HG02623 (cell line): ENCODE results near the gene ZDHHC11B.
A peak's percentile ranks its signal among the peaks of the same experiment; 100 is the strongest.
"Not testable (repeated sequence)": the region's sequence is repeated elsewhere in the genome, so short reads cannot be mapped to it uniquely, and the experiment has no call there.

ENCODE experiments used
- ATAC-seq: cut with Tn5 transposase; IDR thresholded peaks from one replicate; pipeline ENCODE4 v1.9.1; 2021; ENCODE audit warnings: moderate library complexity; ENCODE audit not compliant: unreplicated experiment

The ZDHHC11B gene

DNA sequence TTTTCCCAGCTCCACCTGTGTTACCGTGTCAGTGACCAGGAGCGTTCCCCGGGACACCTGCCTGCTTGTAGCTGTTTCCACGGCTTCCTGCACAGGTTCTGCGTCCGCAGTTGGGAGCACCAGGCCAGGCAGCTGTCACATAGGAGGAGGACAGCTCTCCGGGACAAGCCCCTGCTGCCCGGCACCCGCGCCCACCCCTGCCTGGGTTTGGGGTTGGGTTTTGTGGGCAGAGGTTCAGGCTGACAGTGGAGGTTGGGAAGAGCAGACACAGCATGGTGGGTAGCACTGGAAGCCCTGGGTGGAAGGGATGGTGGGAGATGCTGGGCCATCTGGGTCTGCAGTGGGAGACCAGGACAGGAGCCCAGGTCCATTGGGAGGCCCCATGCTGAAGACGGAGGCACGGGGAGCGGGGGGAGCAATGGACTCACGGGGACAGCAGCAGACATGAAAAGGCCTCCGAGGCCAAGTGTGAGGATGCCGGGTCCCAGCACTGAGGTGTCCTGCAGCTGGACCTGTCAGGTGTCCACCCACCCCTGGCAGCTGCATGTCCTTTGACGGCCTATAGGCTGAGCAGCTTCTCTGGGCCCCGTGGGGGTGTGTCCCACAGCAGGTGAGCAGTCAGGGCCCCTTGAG, 2.8 kb upstream of the ZDHHC11B start:
- not testable (repeated sequence) for ATAC-seq

DNA sequence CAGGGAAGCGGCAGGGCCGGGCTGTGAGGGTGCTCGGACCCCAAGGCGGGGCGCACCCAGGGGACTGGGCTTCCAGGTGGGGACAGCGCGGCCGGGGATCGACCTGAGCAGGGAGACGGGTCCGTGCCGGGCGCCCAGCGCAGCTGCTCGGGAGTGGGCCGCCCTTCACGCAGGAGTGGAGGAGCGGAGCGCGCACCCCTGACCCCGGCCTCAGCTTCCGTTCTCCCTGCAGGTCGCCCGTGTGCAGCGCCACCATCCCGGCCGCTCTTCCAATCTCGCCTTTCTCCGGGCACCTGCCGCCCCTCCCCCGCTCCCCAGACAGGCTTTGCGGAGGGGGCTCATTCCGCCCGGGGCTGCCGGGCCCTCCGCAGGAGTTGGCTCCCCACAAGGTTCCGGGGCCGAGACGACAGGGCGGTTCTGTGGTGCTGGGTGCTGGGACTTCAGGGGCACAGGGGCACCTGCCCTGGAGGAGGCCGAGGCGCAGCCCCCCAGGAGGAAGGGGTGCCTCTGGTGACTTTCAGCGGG, 714 bp upstream of the ZDHHC11B start:
- ATAC-seq = peak; percentile 16

DNA sequence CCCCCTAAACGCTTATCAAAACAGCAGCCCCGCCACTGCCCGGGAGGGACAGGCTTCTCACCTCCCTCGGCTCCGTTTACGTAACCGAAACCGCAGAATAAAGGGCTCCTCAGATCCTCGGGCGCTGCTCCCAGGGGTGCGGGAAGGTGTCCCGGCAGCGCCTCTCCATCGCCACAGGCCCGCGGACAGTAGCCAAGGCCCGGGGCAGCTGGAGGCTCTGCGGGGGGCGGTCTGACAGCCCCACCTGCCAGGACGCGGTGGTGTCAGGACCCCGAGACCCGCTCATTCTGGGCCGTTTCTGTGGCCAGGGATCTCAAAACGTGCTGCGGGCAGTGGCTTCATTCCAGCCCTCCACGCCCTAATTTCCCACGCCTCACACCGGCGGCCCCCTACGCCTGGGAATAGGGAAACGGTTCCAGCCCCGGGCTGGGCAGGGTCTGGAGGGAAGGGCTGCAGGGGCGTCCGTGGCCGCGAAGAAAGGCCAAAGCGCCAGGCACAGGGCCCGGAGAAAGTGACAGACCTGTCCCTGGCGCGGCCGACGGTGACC, 575 bp downstream of the ZDHHC11B start:
- ATAC-seq = not testable (repeated sequence)

DNA sequence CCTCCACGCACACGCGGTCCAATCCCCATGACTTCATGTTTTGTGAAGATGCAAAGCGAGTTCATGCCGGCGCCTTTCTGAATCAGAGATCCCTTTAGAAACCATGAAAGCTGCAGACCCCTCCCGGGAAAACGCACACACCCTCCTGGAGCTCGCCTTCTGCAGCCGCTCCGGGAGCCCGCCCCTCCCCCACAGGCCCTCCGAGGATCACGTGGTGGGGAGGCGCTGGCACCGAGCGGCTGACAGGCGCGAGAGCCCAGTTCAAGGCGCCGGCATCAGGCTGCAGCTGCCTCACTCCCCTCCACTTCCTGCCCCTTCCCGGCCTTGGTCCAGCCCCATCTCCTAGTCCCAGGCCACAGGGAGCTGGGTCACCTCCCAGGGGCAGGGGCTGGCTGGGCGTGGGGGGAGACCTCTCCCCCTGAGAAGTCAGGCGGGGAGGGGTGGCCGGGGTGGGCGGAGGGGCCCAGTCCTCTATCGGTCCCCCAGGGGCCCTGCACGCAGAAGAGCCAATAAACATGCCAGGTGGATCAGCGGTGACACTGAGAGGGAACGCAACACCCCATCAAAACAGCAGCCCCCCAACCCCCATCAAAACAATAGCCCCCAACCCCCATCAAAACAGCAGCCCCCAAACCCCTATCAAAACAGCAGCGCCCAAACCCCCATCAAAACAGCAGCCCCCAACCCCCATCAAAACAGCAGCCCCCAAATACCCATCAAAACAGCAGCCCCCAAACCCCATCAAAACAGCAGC, 1.3 kb downstream of the ZDHHC11B start:
- ATAC-seq = not testable (repeated sequence)

DNA sequence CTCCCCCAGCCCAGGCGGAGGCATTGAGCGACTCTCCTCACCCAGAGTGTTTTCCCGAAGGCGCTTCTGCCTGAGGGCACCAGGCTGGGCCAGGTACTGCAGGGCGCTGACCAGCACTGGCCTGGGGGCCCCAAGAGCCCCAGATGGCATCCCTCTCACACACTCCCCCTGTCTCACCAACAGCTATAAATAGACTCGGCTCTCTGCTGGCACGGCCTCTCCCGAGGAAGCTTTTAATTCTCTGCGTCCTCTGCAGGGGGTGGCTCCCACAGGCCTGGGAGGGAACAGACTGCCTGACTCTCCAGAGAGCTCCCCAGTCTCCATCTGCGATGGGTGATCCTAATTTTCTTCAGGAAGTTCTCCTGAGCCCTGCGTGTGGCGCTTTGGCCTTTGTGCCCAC, 2.2 kb downstream of the ZDHHC11B start:
- ATAC-seq = not testable (repeated sequence)

DNA sequence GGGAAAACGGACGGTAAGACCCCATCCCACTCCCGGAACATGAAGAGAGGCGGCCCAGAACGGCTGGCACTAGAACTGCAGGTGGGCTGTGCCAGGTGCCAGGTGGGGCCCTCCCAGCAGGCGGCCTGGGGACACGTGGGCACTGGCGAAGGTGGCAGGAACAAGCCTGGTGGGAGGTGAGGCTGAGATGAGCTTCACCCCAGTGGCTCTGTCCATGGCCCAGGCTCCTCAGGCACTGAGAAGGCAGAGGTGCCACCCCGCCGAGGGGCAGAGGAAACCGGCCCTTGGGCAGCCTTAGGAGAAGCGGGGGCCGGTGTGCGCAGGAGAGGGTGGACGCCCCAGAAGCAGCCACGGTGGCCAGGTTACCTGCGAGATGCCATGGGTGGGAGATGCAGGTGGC, 4.0 kb downstream of the ZDHHC11B start:
- ATAC-seq = not testable (repeated sequence)

DNA sequence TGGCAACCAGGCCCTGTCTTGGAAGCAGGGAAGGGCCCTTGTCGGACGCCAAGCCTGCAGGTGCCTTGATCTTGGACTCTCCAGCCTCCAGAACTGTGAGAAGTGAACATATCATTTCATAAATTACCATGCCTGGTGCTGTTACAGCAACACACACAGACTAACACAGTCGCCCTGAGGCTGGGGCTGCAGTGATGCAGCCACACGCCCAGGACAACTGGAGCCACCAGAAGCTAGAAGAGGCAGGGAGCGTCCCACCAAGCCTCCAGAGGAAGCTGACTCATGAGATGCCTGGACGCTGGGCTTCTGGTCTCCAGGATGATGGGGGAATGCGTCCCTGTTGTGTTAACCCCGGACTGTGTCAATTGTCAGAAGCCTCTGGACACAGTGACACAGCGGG, 5.6 kb downstream of the ZDHHC11B start:
- not testable (repeated sequence) for ATAC-seq

DNA sequence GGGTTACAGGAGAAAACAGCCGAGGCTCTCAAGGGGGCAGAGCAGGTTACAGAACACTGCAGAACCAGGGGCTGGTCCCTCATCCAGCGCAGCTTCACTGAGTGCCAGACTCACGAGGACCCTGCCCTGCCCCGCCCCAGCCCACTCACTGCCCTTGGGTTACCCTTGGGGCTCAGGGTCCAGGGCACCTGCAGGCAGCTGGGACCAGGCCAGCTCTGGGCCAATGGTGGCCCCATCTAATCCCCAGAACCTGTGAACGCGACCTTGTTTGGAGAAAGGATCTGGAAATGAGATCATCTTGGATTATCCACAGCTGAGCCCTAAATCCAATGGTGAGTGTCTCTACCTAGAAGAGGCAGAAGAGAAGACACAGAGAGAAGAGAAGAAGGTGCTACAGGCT, 6.1 kb downstream of the ZDHHC11B start:
- not testable (repeated sequence) for ATAC-seq

DNA sequence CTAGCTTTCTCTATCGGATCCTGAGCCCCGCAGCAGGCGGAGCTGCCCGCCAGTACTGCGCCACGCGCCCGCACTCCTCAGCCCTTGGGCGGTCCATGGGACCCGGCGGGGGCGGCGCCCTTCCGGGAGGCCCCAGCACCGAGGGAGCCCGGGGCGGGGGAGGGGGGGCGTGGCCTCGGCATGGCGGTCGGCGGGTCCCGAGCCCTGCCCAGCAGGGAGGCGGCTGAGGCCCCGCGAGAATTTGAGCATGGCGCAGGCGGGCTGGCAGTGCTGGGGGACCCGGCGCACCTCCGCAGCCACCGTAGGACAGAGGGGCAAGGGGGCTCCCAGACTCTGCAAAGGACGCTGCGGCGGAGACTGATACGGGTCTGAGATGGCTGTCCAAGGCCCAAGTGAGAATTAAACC, 6.8 kb downstream of the ZDHHC11B start:
- ATAC-seq = no peak

DNA sequence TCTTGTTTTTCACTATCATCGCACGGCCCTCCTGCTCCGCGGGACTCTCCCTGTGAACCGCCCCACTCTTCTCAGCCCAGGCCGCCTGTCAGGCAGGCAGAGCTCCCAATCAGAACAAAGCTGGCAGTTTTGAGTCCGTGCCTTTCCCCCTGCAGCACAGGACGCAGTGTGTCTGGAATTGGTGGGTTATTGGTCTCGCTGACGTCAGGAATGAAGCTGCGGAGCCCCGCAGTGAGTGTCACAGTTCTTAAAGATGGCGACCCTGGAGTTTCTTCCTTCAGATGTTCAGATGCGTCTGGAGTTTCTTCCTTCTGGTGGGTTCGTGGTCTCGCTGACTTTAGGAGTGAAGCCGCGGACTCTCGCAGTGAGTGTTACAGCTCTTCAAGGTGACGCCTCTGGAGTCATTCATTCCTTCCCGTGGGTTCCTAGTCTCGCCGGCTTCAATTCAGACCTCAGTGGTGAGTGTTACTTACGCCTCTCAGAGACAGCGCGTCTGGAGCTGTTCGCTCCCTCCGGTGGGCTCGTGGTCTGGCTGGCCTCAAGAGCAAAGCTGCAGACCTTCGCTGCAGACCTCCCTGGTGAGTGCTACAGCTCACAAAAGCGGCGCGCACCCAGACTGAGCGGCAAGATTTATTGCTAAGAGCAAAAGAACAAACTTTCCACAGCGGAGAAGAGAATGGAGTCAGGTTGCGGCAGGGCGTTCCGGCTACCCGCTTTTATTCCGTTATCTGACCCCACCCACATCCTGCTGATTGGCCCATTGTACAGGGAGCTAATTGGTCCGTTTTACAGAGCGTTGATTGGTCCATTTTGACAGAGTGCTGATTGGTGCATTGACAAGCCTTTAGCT, 7.4 kb downstream of the ZDHHC11B start:
- ATAC-seq = no peak

DNA sequence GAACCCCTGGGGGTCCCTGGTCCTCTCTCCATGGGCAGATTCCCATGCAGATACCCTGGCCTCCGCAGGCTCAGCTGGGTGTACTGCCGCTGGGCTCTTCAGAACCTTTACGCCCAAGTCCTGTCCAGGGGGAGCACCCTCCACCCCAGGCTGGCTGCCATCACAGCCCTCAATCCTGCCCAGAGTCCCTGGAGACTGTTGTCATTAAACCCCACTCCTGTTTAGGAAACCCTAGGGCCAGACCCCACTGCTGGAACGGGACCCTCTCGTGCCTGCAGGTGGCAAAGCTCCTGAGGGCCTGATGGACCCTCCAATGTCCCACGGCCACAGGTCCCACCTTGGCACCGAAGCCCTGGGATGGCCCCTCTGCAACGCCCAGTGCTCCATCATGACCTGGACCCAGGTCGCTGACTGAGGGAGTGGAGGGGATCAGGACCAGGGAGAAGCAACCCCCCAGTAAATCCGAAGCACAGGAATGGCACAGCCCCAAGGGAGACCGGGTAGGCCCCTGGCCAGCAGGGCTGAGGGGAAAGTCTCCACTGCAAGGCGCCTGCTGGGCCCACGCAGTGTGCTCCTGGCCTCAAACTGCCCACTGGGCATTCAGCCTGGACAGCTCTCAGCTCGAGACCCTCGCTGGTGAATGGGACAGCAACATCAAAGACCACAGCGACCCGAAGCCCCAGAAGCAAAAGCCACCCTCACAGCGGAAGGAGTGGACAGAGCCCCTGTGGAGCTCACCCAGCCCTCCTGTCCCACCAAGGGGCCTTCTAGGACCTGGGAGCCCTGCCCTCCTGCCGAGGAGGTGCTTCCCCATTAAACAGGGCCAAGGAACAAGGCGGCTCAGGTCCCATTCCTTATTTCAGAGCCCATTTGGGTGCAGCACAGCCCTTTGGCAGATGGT, 8.3 kb downstream of the ZDHHC11B start:
- ATAC-seq = no peak

DNA sequence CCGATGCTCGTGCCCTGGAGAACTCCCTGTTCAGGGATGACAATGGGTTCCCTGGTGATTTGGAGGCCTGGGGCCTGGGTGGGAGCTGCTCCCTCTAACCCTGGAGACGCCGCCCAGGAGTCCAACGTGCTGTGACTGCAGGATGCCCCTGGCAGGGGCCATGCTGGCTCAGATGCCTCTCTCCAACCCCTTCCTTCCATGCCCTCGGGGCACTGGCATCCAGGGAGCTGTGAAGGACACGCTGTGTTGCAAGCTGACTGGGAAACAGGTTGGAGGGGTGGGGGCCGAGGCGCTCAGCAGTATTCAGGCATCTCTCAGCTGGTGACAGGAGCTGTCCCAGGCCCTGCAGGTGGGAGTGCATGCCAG, 9.0 kb downstream of the ZDHHC11B start:
- ATAC-seq = not testable (repeated sequence)

DNA sequence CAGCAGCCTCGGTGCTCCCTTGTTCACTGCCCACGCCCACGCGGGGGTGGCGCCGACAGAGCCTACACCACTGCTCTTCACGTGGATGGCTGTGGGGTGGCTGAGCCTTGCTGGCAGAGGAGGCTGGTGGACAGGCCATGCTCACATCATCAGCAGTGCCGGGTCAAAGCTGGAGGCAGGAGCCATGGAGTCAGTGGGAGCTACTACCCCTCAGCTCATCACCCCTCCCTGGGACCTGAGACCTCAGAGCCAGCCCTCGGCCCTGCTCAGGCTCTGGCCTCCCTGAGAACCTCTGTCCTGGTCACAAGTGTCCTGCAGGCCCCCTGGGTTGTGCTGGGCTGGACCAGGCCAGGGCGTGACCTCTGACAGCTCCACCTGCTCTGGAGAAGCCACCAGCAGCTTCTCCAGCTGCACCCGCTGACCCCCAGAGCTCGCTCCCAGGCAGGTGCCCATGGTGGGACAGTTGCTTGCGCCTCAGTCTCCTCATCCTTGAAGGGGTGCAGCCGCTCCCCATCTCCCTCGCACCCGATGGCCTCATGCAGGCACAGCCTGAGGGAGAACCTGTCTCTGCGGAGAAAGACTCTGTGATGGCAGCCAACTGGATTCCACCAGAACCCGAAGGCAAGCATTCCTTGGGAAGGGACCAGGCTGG, 9.5 kb downstream of the ZDHHC11B start:
- not testable (repeated sequence) for ATAC-seq

DNA sequence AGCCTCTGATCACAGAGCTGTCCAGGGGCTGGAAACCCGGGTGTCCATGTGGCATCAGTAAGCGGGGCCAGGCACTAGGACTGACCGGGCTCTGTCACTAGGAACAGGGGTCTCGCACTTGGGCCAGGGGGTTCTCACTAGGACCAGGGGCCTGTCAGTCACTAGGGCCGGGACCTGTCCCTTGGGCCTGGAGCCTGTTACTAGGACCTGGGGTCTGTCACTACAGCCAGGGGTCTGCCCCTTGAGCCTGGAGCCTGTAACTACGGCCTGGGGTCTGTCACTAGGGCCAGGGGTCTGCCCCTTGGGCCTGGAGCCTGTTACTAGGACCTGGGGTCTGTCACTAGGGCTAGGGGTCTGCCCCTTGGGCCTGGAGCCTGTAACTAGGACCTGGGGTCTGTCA, 10.2 kb downstream of the ZDHHC11B start:
- ATAC-seq = not testable (repeated sequence)

DNA sequence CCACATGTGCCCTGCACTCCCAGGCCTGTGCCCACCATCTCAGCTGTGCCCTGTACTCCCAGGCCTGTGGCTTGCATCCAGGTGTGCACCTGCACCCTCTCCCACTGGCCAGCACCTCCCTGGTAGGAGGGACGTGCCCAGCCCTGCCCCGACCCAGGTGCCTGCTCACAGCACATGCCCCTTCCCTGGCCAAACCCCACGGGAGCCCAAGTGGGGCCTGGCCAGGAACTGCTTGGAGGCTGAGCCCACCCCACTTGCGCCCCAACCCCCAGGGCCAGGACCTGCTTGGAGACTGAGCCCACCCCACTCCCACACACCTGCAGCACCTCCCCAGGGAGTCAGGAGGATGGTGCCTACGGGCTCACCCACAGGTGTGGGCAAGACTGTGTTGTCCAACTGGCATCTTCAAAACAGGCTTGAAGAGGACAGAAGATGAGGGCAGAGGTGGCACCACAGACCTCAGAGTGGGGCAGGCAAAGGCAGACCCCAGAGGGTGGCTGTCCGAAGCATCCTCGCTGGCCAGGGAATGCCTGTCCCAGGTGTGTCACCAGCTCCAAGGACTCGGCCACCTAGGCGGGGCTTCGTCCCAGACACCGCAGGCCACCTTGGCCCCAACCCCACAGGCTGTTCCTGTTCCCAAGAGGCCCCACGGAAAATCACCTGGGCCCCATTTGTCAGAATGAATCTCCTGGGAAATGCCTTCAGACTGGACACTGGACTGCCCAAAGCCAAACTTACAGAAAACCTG, 10.8 kb downstream of the ZDHHC11B start:
- no peak for ATAC-seq

DNA sequence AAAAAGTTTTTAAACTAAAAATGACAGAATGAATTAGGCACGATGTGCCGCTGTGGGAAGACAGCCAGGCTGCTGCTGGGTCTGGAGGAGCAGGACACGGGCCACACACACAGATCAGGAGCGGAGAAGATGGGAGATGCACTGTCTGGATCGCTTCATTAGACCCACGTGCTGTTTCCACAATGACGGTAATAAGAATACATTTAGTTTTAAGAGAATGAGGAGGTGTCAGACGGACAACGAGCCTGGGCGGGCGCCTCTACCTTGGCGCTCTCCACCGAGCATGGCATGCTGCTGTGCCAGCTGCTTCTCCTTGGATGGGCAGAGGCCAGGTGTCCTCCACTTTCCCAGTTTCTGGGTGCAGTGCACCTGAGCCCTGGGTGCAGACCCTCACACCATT, 11.6 kb downstream of the ZDHHC11B start:
- ATAC-seq = not testable (repeated sequence)

DNA sequence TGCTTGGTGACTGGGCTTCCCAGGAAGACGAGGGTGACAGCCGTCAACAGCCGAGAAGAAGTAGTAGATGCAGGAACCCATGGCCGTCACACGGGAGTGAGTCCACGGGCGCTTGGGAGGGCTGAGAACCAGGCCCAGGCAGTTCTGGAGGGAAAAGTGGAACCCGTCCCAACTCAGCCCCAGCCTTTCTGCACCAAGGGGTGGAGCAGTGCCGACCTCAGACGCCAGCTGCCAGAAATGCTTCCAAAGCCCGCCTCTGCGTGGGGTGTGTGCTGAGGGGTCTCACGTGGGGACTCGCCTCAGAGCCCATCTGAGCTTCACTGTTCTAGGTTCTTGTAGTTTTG, 12.0 kb downstream of the ZDHHC11B start:
- ATAC-seq = not testable (repeated sequence)

DNA sequence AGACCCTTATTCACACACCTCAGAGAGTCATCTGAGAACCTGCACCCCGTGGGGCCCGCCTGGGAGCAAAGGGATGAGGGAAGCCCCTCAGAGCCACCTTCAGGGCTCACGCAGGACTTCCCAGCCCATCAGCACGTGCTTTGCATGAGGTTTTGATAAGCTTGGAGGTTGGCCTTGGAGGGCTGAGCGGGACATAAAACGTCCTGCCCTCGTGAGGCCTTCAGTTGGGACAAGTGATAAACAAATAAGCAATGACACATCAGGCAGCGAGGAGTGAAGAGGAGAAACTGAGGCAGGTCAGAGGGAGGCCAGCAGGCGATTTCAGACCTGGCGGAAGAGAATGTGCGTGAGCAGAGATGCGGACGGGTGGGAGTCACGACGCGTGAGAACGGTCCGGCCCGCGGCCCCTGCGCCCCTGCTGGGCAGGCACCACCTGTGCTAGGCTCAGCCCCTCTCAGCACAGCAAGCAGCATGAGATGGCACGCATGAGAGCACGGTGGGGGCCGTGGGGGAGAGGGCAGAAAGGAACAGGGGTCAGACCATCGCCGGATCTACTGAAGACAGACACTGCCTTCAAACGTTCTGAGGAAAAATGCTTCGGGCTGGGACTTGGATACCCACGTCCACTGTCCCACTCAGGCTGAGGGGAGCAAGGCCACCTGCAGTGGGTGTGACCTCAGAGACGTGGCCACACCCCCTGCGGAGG, 12.5 kb downstream of the ZDHHC11B start:
- not testable (repeated sequence) for ATAC-seq
